GM12878 (cell line): ENCODE results near the gene CDCA5.

Experiments used
- CTCF ChIP-seq, 3 experiments: IDR thresholded peaks in 2 of 3; conservative IDR thresholded peaks in 1 of 3; 2 replicates each; pipeline ENCODE4 v1.5.1; 2011; ENCODE audit warnings: low read depth in 3 of 3, low read length in 3 of 3, mild to moderate bottlenecking in 3 of 3, control low read depth in 2 of 3, moderate library complexity in 2 of 3, inconsistent platforms in 1 of 3, mixed read lengths in 1 of 3; ENCODE audit not compliant: control insufficient read depth in 2 of 3, insufficient read depth in 1 of 3; ENCODE audit errors: extremely low read depth in 1 of 3
- ESRRA ChIP-seq: IDR thresholded peaks from 2 replicates; pipeline ENCODE4 v1.6.1; 2012; ENCODE audit warnings: mild to moderate bottlenecking, low read length, improper control_type of control experiment
- FOS ChIP-seq: IDR thresholded peaks from 3 replicates; pipeline ENCODE4 v1.6.1; 2011; ENCODE audit warnings: borderline replicate concordance; ENCODE audit not compliant: insufficient read length; ENCODE audit errors: extremely low read depth
- POLR2AphosphoS5 ChIP-seq: IDR thresholded peaks from 2 replicates; pipeline ENCODE4 v1.6.1; 2011; ENCODE audit warnings: mild to moderate bottlenecking, low read length, inconsistent platforms

DNA sequence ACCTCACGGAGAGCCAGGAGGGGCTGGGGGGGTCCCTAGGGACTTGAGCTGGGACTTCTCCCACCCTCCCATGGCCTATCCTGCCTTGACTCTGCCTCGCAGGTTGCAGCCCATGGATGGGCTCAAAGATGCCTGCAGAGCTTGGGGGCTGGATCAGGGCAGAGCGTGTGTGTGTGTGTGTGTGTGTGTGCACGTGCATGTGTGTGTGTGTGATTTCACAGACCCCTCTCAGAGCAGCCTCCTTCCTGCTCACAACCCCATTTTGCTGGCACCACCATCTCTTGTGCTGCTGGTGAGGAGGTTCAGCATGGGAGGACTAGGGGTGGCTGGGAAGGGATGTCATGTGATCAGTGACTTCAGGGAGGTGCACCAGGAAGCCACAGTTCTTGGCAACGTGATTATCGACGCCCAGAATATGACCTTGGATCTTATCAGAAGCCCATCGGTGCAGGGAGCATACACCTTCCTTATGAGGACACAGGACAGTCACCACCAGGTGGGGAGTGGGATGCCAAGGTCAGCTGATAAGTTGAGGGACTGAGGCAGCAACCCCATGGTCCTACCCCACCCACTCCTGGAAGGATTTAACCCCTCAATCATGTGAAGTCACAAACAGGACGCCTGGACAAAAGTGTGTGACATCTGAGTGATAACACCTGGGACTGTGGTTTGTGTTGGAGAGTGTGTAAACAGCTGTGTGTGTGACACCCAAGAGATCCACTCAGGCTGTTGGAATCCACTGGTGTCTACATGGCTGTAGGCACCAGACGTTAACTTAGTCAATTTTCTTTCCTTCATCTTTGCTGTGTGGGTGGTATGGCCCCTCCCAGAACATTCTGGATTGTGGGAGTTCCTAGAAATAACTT, 23.6 kb downstream of the CDCA5 start:
- TF ChIP-seq ESRRA: no peak
- no peak for TF ChIP-seq CTCF (IDR thresholded peaks at IDR 0.05 in 2 of 3, conservative IDR thresholded peaks at IDR 0.05 in 1 of 3; ENCODE audit: control insufficient read depth in 2 of 3, extremely low read depth in 1 of 3, insufficient read depth in 1 of 3, low read depth in 3 of 3, low read length in 3 of 3)
- no peak for TF ChIP-seq FOS
- no peak for TF ChIP-seq POLR2AphosphoS5
